HG03521 (cell line): ENCODE measurements around the gene ZSWIM6.

Source experiments
- ATAC-seq: cut with Tn5 transposase; IDR thresholded peaks from one replicate; pipeline ENCODE4 v1.9.1; 2021; ENCODE audit warnings: mild to moderate bottlenecking, moderate library complexity; ENCODE audit not compliant: unreplicated experiment

The ZSWIM6 gene

DNA sequence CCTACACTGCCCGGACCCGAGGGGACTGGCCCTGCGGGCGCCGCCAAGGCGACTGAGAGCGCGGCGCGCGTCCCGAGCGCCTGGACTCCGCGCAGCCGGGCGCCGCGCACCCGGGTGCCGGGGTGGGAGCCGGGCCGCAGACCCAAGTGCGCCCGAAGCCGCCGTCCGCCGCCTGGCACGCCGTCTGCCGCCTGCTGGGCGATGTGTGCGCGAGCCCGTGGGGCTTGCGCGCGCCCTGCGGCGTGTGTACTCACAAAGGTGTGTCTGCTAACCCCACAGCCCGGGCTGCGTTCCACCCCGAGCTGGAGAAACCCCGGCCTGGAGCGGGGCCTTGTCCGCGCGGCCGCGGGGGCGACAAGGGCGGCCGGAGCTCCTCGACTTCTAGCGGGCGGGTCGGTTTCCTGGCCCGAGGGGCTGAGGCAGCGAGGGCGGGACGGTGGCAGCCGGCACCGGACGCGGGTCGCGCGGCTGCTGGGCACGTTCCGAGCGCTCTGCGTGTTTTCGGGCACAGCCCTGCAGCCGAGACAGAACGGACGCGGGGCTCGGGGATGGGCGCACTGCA lies 1.1 kb upstream of the ZSWIM6 start:
- peak; percentile 21 for ATAC-seq

GRCh38 chr5:61332358-61332749 lies 296 bp downstream of the ZSWIM6 start:
- ATAC-seq = no peak

DNA sequence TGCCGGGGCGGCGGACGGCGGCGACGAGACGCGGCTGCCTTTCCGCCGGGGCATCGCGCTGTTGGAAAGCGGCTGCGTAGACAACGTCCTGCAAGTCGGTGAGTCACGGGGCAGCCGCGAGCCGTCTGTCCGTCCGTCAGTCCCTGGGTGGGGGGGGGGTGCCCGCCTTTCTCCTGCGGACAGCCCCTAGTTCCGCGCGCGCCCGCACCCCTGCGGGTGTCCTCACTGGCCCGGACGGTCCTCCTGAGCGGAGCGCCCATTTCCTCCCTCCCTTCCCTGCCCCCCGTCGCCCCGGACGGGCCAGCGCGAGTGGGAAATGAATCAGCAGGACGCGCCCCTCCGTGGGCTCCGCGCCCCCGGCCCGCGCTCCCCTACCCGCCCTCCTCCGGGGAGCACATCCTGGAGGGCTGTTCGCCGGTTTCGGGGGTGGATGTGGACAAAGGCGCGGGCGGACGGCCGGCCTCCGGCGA lies 828 bp downstream of the ZSWIM6 start:
- ATAC-seq = no peak

DNA sequence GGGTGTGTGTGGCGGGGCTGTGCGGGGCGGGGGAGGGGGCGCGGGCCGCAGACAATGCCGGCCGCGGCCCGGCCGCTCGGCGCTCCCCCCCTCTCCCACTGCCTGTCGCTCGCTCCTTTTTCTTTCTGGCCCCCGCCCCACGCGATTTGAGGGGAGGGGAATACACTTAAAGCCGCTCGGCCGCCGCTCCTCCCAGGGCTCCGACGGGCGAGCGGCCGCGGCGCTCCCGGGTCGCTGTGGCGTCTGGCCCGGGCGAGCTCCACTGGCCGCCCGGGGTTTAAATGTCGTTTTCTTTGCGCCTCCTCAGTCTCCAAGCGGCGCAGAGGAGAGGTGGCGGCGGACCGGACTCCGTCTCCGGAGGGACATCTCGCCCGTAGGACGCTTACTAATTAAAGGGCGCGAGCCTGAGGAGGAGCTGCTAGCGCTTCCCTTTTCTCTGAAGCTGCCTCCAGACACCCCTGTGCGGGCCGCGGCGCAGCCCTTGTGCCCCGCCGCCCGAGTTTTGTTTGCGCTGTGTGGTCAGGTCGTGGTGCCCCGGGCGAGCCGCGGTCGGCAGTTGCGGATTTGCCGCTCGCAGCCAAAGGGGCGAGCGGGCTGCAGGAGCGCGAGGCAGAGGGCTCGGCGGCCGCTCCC lies 1.4 kb downstream of the ZSWIM6 start:
- no peak for ATAC-seq

GRCh38 chr5:61333954-61334867 lies 2.2 kb downstream of the ZSWIM6 start:
- ATAC-seq = no peak

DNA sequence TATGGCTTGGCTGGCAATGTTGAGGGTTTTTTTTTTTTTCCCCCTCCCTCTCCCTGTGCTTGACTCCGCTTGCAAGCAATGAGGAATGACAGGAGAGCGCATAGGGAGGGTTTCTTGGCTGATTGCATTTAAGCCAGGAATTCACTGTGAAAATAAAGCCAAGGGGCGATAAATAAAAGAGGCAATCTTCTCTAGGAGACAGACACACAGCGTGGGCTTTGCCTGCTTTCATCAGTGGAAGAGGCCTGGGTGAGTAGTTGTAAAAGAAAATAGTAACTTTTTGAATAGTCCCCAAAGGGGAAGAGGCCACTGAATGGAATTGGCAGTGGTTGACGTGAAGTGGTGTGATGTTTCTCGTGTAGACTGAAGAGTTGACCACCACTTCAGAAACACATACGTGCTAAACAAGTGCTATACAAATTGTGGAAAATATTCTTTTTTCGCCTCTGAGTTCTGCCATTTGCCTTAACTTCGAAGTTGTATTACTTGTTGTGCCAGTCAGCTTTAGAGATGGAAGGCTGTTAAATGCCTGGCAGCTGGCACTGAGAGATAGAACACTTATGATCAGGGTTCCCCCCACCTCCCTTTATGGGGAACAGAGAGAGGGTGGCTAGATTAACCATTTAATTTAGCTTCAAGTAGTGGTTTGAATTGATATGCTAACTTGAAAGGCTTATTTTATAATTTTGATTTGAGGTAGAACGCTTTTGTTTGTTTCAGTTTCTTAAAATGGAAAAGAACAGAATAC lies 3.0 kb downstream of the ZSWIM6 start:
- ATAC-seq = no peak

DNA sequence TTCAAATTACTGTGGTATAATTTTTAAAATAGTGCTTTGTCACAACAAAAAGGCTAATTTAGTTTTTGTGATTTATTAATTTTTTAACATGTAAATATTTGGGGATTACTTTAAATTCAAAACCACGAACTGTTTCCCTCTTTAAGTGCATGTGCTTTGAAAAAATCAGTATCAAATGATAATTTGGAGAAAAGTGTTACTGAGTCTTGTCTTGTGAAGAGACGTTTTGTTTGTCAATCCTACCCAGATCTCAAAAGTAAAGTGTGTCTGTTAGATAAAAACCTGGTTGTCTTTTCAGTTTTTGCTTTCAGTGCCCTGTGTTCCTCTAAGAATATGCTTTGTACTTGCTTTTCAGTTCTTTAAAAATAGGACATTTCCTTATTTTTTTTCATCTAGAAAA lies 7.7 kb downstream of the ZSWIM6 start:
- ATAC-seq = no peak

DNA sequence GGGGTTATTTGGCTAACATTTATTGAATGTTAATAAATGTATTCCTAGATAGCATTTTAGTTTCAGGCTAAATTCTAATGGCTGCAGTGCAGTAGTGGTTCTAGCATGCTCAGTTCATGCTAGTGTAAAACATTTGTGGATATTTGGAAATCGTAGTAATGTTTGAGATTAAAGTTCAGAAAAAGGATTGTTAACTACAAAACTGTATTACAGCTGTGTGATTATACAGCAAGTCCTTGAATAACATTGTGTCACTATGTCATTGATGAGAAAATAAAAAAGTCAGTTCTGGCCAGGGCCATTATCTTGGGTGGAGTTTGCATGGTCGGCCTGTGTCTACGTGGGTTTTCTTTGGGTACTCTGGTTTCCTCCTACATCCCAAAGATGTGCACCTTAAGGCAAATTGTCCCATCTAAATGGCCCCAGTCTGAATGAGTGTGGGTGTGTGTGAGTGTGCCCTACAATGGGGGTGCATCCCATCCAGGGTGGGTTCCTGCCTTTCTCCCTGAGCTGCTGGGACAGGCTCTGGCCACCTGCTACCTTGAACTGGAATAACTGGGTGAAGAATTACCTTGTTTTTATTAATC lies 8.8 kb downstream of the ZSWIM6 start:
- ATAC-seq = no peak

DNA sequence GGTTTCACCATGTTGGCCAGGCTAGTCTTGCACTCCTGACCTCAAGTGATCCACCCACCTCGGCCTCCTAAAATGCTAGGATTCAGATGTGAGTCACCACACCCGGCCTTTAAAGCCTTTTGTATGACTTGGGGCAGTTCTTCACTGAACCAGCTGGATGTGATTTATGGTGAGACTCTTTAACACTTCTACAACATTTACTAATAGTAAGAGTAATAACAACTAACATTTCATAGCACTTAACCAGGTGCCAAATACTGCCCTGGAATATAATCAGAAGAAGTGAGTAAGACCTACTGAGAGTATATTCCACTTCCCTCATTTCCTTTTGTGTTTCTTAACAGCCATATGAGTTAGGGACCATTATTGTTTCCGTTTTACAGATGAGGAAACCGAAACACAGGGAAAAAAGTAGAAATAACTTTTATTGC lies 10.0 kb downstream of the ZSWIM6 start:
- no peak for ATAC-seq

DNA sequence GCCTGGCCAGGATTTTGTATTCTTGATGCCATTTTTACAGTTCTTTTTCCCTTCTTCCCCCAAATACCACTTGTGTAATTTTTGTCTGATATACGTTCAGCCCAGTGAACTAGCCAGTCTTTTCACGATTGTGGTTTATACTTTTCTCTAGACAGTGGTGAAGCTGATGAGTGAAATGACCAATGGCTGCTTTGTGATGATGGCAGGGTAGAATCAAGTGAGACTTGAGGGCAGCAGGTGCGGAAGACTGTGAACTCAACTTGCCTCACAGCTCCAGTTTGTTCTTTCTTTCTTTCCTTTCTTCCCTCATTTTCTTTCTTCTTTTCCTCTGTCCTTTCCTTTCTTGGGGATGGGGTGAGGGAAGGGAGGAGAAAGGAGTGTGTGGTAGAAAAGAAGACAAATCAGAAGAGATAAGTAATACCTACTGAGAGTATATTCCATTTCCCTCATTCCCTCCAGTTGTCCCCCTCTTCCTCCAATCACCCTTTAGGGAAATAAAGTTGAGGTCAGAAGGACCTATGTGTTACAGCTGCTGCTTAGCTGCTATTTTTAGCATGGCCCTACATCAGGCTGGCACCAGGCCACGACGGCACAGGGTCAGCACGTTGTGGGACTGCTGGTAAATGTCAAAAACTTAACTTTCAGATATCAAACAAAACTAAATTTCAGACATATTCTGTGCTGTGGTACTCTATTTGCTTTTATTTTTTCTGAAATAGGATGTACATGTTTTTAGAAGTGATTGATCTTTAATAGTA lies 12.3 kb downstream of the ZSWIM6 start:
- ATAC-seq = no peak

- no peak for ATAC-seq
Measured at GRCh38 chr5:61346511-61346910, 14.5 kb downstream of the ZSWIM6 start.

- ATAC-seq = no peak
Measured at GRCh38 chr5:61347080-61347479, 15.0 kb downstream of the ZSWIM6 start.

DNA sequence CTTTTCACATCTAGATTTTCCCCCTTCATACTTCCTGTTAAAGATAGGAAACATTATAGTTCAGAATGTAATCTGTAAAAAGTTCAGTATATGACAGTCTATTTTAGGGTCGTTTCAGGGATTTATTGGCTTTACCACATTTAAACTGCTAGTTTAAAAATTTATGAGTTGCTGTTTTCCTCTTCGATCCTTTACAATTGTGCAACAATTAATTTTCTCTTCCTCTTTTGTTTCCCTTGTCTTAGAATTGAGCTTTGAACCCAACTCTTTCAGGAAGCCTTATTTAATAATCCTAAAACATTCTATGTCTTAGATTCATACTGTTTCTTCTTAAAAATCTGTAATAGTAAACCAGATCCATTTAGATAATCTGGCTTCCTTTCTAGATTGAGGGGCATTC lies 16.4 kb downstream of the ZSWIM6 start:
- ATAC-seq = no peak

GRCh38 chr5:61349935-61350334 lies 17.9 kb downstream of the ZSWIM6 start:
- ATAC-seq = no peak

DNA sequence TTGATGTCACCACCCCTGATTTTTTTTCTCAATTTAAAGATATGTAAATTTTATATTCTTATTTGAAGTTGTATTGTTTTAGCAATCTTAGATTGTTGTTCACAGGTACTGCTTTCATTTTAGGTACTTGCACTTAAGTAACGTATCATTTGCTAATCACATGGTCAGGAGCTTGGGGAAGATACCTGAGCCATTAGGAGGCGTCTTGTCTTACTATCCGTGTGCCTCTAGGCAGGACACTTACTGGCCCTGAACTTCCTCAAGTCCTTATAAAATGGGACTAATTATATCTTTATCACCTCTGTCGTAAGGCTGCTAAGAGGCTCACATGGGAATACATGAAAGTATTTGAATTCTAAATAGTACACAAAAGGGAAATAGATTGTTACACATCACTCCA lies 18.5 kb downstream of the ZSWIM6 start:
- ATAC-seq = no peak

DNA sequence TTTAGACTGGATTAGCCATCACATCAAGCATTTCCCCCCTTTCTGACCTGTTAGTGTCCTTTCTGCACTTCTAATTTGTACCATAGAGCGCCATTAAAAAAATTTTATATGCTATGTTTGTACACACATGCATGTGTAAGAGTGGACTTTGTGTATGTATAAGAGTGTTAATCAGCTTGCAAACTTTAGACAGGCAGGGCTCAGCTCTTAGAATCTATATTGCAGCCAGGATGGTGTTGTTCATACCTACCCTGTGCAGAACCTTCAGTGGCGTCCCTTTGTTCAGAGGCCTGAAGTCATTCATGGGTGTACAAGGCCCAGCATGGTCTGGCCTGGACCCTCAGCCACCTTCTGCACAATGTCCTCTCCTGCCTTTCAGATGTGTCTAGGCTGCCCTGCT lies 19.7 kb downstream of the ZSWIM6 start:
- ATAC-seq = no peak

DNA sequence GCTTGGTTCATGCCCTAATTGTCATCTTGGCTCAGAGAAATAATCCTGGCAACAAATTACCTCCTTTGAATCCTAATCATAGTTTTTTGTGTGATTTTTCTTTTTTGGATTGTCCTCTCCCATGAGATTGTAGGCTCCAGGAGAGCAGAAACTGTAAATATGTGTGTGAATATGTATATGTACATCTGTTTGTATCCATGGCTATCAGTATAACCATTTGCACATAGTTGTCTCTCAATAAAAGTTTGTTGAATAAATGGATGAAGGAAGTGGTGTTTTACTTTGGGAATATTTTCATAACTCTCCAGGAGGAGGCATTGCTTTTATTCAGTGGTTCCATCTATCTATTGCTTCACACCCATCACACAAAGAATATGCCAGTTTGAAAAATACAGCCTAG lies 20.1 kb downstream of the ZSWIM6 start:
- ATAC-seq = no peak

- no peak for ATAC-seq
Measured at GRCh38 chr5:61352612-61353156, 20.6 kb downstream of the ZSWIM6 start.

DNA sequence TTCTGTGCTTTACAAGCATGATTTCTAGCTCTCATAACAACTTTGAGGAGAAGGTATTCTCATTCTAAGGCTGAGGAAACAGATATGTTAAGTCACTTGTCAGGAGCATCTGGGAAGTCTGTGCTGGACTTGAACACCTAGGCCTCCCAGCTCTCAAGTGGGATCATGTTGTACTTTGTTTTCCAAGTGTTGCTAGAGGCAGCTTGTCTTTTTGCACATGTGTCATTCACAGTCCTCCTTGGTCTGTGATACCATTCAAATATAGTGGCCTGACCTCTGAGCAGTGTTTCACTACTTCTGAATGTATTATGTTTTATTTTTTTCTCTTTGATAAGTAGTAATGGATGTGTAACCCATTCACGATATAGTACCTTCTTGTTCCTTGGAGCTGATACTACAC lies 21.2 kb downstream of the ZSWIM6 start:
- ATAC-seq = no peak

GRCh38 chr5:61354199-61354598 lies 22.1 kb downstream of the ZSWIM6 start:
- ATAC-seq = no peak
